ENCODE results near the gene KCND2. TPM values are rescaled to one million over a fixed set of nuclear protein-coding genes. Genes with fewer than 3 reads are reported as not detected.

KCND2 gene
- total RNA-seq (2021; ENCODE audit: unreplicated experiment): not detected
- polyA plus RNA-seq (2012; ENCODE audit: insufficient read length): not detected
- percentile 7 among the genes with signal in this experiment for Bru-seq, nascent RNA
- percentile 17 among the genes with signal in this experiment for BruChase-seq, experiment 1, labeled RNA remaining after a 2-hour chase
- percentile 21 among the genes with signal in this experiment for BruChase-seq, experiment 2, labeled RNA remaining after a 6-hour chase
- long read RNA-seq: 0 reads

DNA sequence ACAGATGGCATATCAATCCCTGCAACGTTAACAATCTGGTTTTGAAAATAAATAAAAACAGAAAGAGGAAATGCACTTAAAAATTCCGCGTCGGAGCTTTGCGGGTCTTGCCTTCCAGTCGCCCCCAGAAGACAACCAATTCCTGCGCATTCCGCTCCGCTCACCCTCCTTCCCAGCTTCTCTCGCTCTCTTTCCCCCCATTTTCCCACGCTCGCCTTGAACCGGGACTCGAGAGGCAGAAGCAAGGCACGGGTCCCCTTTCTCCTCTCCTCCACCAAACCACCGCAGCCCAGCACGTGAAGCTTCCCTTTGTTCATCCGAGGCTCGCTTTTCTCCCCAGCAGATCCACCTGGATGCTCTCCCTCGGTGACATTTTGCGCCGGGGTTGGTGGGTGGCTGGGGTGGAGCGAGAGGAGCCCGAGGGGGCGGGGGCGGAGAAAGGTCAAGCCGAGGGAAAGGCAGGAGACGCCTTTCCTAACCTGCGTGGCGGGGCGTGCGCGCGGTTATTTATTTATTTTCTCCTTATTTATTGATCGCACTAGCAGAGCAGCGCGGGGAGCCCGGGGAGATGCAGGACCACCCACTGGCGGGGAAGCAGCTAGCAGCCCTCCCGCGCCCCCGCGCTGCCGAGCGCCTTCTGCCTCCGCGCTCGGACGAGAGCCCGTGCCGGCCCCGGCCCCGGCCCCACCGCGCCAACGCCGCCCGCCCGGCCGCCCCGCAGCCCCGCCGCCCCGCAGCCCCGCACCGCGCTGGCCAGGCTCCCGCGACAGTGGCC is at the start of gene KCND2:
TSS of gene KCND2 (plus strand) at position 475 of the 775 bp plus-strand sequence.
- H3K4me1 ChIP-seq (ENCODE audit: control insufficient read depth, insufficient read depth, low read length): no peaks in the 10 kb centered on the region; the same call in 1 of the 2 replicates
- no peak for ATAC-seq
- H3K36me3 ChIP-seq (ENCODE audit: control insufficient read depth, insufficient read depth, low read length): no peaks in the 10 kb centered on the region
- intact Hi-C loops (cut with micrococcal nuclease; ENCODE audit: unreplicated experiment) (loop anchor here (2.0 to 5.0 kb wide), 2 partner anchors 338 to 1001 kb away; no protein-coding TSS in a partner anchor), in situ Hi-C loops (cut with HindIII; ENCODE audit: low pct_unique_long_range_greater_than_20kb, low sequenced_read_pairs) (no loop called here)
- TF ChIP-seq TCF7L2 (IDR thresholded peaks at IDR 0.05; ENCODE audit: low read depth, low read length) (no peak), CTCF (IDR thresholded peaks at IDR 0.05) (no peak), SIN3A (IDR thresholded peaks at IDR 0.05; ENCODE audit: borderline replicate concordance, insufficient read depth, low read depth, low read length) (no peak), REST (IDR thresholded peaks at IDR 0.05; ENCODE audit: insufficient read depth in 1 of 2, low read depth in 2 of 2, low read length in 1 of 2) (no peak), POLR2AphosphoS5 (IDR thresholded peaks at IDR 0.05; ENCODE audit: low read depth, low read length) (no peak)
- no TSS peak for BruUV-seq (replicated peaks)
- no peak for DNase-seq (ENCODE audit: low read depth, low spot score)
- H3K9me3 ChIP-seq (ENCODE audit: control insufficient read depth, insufficient read depth, low read depth, low read length): no peaks in the 10 kb centered on the region
- H3K27ac ChIP-seq (ENCODE audit: low read length): no peak within 1 kb of the TSS
- no peaks in the 10 kb centered on the region for H3K27me3 ChIP-seq (ENCODE audit: control insufficient read depth, insufficient read depth, low read length)
- peak within 1 kb of the TSS; percentile 33 to 40 for H3K4me3 ChIP-seq (ENCODE audit: low read depth in 2 of 2, low read length in 2 of 2)
- POLR2A ChIA-PET: no interaction called here
- CTCF ChIA-PET: no interaction called here

DNA sequence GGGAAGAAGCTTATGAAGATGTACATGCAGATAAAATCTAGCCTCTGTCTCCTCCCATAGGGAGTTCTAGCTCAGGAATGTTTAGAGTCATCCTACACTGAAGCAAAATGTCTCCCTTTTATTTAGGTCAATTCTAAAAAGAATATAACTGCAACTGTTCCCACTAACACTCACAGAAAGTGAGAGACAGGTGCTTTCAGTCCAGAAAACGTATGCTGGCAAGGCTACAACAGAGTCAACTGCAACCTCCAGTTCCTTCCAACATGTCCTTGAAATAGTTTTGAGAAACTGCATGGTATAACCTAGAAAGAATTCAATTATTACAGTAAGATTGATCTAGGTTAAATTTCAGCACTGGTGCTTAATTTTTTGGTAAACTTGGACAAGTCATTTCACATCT is 46.8 kb upstream of the KCND2 start:
- POLR2A ChIA-PET: no interaction called here

More for the DNA sequence above, 46.8 kb upstream of the KCND2 start:
- TF ChIP-seq REST (IDR thresholded peaks at IDR 0.05; ENCODE audit: insufficient read depth in 1 of 2, low read depth in 2 of 2, low read length in 1 of 2): no peak
- no peak for TF ChIP-seq TCF7L2 (IDR thresholded peaks at IDR 0.05; ENCODE audit: low read depth, low read length)
- no peak for TF ChIP-seq POLR2AphosphoS5 (IDR thresholded peaks at IDR 0.05; ENCODE audit: low read depth, low read length)
- TF ChIP-seq SIN3A (IDR thresholded peaks at IDR 0.05; ENCODE audit: borderline replicate concordance, insufficient read depth, low read depth, low read length): no peak
- no peak for TF ChIP-seq CTCF (IDR thresholded peaks at IDR 0.05)
- Histone ChIP-seq H3K36me3 (ENCODE audit: control insufficient read depth, insufficient read depth, low read length) (no peaks in the 10 kb centered on the region), H3K27me3 (ENCODE audit: control insufficient read depth, insufficient read depth, low read length) (no peaks in the 10 kb centered on the region), H3K9me3 (ENCODE audit: control insufficient read depth, insufficient read depth, low read depth, low read length) (no peaks in the 10 kb centered on the region), H3K4me3 (ENCODE audit: low read depth in 2 of 2, low read length in 2 of 2) (no peak overlapping the region), H3K27ac (ENCODE audit: low read length) (no peak overlapping the region), H3K4me1 (ENCODE audit: control insufficient read depth, insufficient read depth, low read length) (no peaks in the 10 kb centered on the region)
- DNase-seq (ENCODE audit: low read depth, low spot score) (no peak), ATAC-seq (no peak)
- no TSS peak for BruUV-seq (replicated peaks)
- in situ Hi-C loops (cut with HindIII; ENCODE audit: low pct_unique_long_range_greater_than_20kb, low sequenced_read_pairs) (no loop called here), intact Hi-C loops (cut with micrococcal nuclease; ENCODE audit: unreplicated experiment) (no loop called here)
- CTCF ChIA-PET: no interaction called here

All from Panc1 (cell line).